K562 (cell line): ENCODE data around the gene AAGAB. TPM values are rescaled to one million over a fixed set of nuclear protein-coding genes. Genes with fewer than 3 reads are reported as not detected.
A peak's percentile ranks its signal among the peaks of the same experiment; 100 is the strongest.

Experiments
- ATAC-seq: fragments of 200-7000 bp; cut with Tn5 transposase; 3 replicates; pipeline ENCODE4 v1.9.1; 2020; ENCODE audit warnings: moderate library complexity
- BruUV-seq: library from RNA; stranded (reverse); fragments of 400-500 nt; replicated peaks from 2 replicates; lab custom pipeline; 2021; lab: Mats Ljungman, UMichigan
- CTCF ChIA-PET: fragments of 300-600 bp; formaldehyde crosslinking; extraction: SDS; loops from one replicate; lab custom pipeline; 2021; ENCODE audit warnings: low intra/inter-chr PET ratio; lab: Yijun Ruan, JAX
- POLR2A ChIA-PET: fragments of 300-600, 350-650 bp; sonication (Branson Sonifier 250); formaldehyde crosslinking; extraction: SDS; loops from one replicate; lab custom pipeline; 2021; ENCODE audit warnings: antibody characterized with exemption, inconsistent platforms; lab: Yijun Ruan, JAX
- DNase-seq, 4 experiments: peaks; one replicate each; pipeline versions ENCODE4 v3.0.0 to v3.0.0-alpha.2; 2011 to 2018; ENCODE audit warnings: low spot score in 3 of 4, mixed read lengths in 3 of 4; ENCODE audit errors: extremely low read depth in 1 of 4
- FAIRE-seq: peaks from 2 replicates; lab custom pipeline; 2011; peaks lifted over from hg19 to GRCh38; lab: Jason Lieb, UNC
- H2AFZ ChIP-seq: 2 replicates; pipeline ENCODE4 v1.6.0; 2011; ENCODE audit warnings: low read depth, low read length, control low read depth, inconsistent platforms
- H3K27ac ChIP-seq: fragments of 200-600 bp; 3 replicates; pipeline ENCODE4 v1.8.0; 2011; ENCODE audit warnings: low read depth, mild to moderate bottlenecking, control low read depth, inconsistent platforms, low read length, moderate library complexity, mixed read lengths; ENCODE audit errors: extremely low read depth
- H3K27me3 ChIP-seq, 2 experiments: fragments of 300-600 bp in 1 of 2; 2 replicates in 1 of 2; 3 replicates in 1 of 2; pipeline versions ENCODE4 v1.6.0 to v1.8.0; 2011; ENCODE audit warnings: inconsistent platforms in 2 of 2, low read length in 2 of 2, mild to moderate bottlenecking in 1 of 2, mixed read lengths in 1 of 2, moderate library complexity in 1 of 2; ENCODE audit not compliant: control insufficient read depth in 2 of 2, insufficient read depth in 2 of 2
- H3K36me3 ChIP-seq: fragments of 300-600 bp; 3 replicates; pipeline ENCODE4 v1.8.0; 2011; ENCODE audit warnings: mild to moderate bottlenecking, low read length, inconsistent platforms; ENCODE audit not compliant: control insufficient read depth, insufficient read depth
- H3K4me1 ChIP-seq, 2 experiments: fragments of 200-600 bp in 1 of 2; replicated peaks in 1 of 2; 2 replicates in 1 of 2; 3 replicates in 1 of 2; pipeline versions ENCODE4 v1.5.1 to v1.8.0; 2011; ENCODE audit warnings: inconsistent platforms in 2 of 2, low read length in 2 of 2, mild to moderate bottlenecking in 1 of 2, mixed read lengths in 1 of 2, moderate library complexity in 1 of 2; ENCODE audit not compliant: control insufficient read depth in 2 of 2, insufficient read depth in 2 of 2
- H3K4me2 ChIP-seq: 2 replicates; pipeline ENCODE4 v1.6.1; 2011; ENCODE audit warnings: low read length, control low read depth, inconsistent platforms, mixed read lengths; ENCODE audit not compliant: insufficient read depth
- H3K4me3 ChIP-seq: fragments of 200-600 bp; sonication (generic), shearing (Covaris generic); 2 replicates; pipeline ENCODE4 v1.5.1; 2016; ENCODE audit warnings: control low read depth, inconsistent platforms
- H3K79me2 ChIP-seq: fragments of 200-600 bp; 3 replicates; pipeline ENCODE4 v1.8.0; 2011; ENCODE audit warnings: low read length, inconsistent platforms; ENCODE audit not compliant: control insufficient read depth, insufficient read depth
- H3K9ac ChIP-seq, 2 experiments: 2 replicates each; pipeline versions ENCODE4 v1.6.0 to v1.6.1; 2011; ENCODE audit warnings: low read depth in 2 of 2, low read length in 2 of 2, control low read depth in 1 of 2, inconsistent platforms in 1 of 2, mild to moderate bottlenecking in 1 of 2, mixed read lengths in 1 of 2; ENCODE audit not compliant: insufficient read depth in 1 of 2
- H3K9me1 ChIP-seq: one replicate; pipeline ENCODE4 v1.6.0; 2011; ENCODE audit warnings: inconsistent platforms, mild to moderate bottlenecking, low read length, moderate library complexity; ENCODE audit not compliant: control insufficient read depth, insufficient read depth
- H3K9me3 ChIP-seq: replicated peaks from 2 replicates; pipeline ENCODE4 v1.5.1; 2011; ENCODE audit warnings: low read depth, low read length, inconsistent platforms; ENCODE audit not compliant: control insufficient read depth, insufficient read depth
- H4K20me1 ChIP-seq: replicated peaks from 2 replicates; pipeline ENCODE4 v1.6.1; 2011; ENCODE audit warnings: low read length, inconsistent platforms, mixed read lengths; ENCODE audit not compliant: control insufficient read depth, insufficient read depth
- NR1H2 ChIP-seq: sonication (generic); formaldehyde crosslinking; IDR thresholded peaks from 2 replicates; pipeline ENCODE4 v1.4.0; 2020; ENCODE audit warnings: mild to moderate bottlenecking, missing genetic modification reagents
- POLR2AphosphoS5 ChIP-seq: IDR thresholded peaks from 2 replicates; pipeline ENCODE4 v1.6.1; 2011; ENCODE audit warnings: mild to moderate bottlenecking, low read depth, low read length, moderate library complexity; ENCODE audit not compliant: control insufficient read depth, insufficient read depth
- PRPF4 ChIP-seq: fragments of 200-400 bp; formaldehyde crosslinking; IDR thresholded peaks from one replicate; pipeline ENCODE4 v1.6.1; 2017; ENCODE audit warnings: low read length, low read depth, mild to moderate bottlenecking; ENCODE audit not compliant: insufficient read depth, poor library complexity, severe bottlenecking
- SUPT5H ChIP-seq: fragments of 450-650 bp; IDR thresholded peaks from 2 replicates; pipeline ENCODE4 v1.6.1; 2016
- TEAD1 ChIP-seq, 2 experiments: fragments of 450-650 bp in 1 of 2; sonication (generic) in 1 of 2; formaldehyde crosslinking; IDR thresholded peaks; 2 replicates each; pipeline versions ENCODE4 v1.4.0 to v1.8.0; 2020 to 2022; ENCODE audit warnings: mild to moderate bottlenecking in 2 of 2, missing genetic modification reagents in 1 of 2
- WGBS: fragments of 100-300 bp; shearing (Covaris generic); methylation state at CpG from one replicate; pipeline ENCODE4 v1.1.6; 2016; ENCODE audit warnings: low coverage, mixed read lengths; ENCODE audit not compliant: insufficient coverage; ENCODE audit errors: missing lambda C conversion rate; 5-methylcytosine and 5-hydroxymethylcytosine counted together
- in situ Hi-C: fragments of 300-500 bp; cut with MboI; formaldehyde crosslinking; loops from 4 replicates; pipeline ENCODE4 v1.15.0; 2018; ENCODE audit warnings: inconsistent platforms, mixed read lengths
- intact Hi-C: fragments of 100-400 bp; cut with micrococcal nuclease; formaldehyde crosslinking; loops from 2 replicates; pipeline ENCODE4 v1.14.2; 2022
- polyA plus RNA-seq, 8 experiments: library from polyadenylated mRNA; depleted of rRNA in 4 of 8; stranded (reverse) in 5 of 8; unstranded in 3 of 8; fragments of >200 nt; fragmentation: Nextera tagmentation in 2 of 8; fragmentation: Illumina TruSeq in 1 of 8; extraction: Ambion mirVana in 2 of 8; extraction: Trizol in 1 of 8; gene quantifications; 2 replicates each; pipeline versions ENCODE4 v1.2.1 to v1.2.3, GENCODE V29; 2011 to 2014; ENCODE audit warnings: inconsistent platforms in 1 of 8, missing spikeins in 1 of 8
- total RNA-seq, 7 experiments: library from RNA; depleted of rRNA in 6 of 7; stranded (reverse); fragments of >200 nt in 6 of 7; fragmentation: Illumina TruSeq in 2 of 7; extraction: Trizol in 2 of 7; gene quantifications; 2 replicates each; pipeline versions ENCODE4 v1.2.1 to v1.2.3, GENCODE V29; 2011 to 2021; ENCODE audit warnings: low replicate concordance in 1 of 7

The AAGAB gene
- total and polyA plus RNA-seq, 9 of the 15 experiments (the other 6 are each of a cell fraction or from before 2014, with no cell fraction given): 17.8 to 109 (median 58.3) TPM

DNA sequence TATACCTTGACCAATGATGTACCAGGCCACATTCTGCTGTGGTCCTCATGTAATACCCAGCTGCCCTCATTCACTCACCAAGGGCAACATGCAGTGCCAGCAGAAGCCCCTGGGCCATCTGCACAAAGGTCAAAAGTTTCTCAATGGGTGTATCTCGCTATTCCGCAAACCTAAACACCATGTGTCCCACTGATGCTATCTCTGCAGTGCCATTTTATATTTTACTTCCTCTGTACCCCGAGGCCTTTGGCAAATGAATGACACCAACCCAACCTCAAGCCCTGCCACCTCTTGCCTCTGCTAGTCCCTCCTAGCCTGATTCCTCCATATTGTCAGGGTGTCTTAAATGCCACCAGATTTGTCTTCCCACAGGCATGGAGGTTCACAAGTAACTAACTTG lies 59.2 kb downstream of the AAGAB start:
- no TSS peak for BruUV-seq
- Histone ChIP-seq H3K27me3 (no peaks in the 10 kb centered on the region), H3K9ac (no peak overlapping the region), H3K9me3 (no peaks in the 10 kb centered on the region), H3K36me3 (peaks cover 53% of the 10 kb centered on the region), H3K4me1 (no peaks in the 10 kb centered on the region), H3K27ac (no peak overlapping the region)
- ChIA-PET POLR2A (interaction anchor here (0.6 to 1.2 kb wide), 3 partner anchors 8 to 70 kb away, joined by 3 to 4 read pairs (median 4); no protein-coding TSS in a partner anchor), CTCF (no interaction called here)
- in situ Hi-C loops: no loop called here
- 86% methylated on average over 3 of the region's 3 CpGs for WGBS
- peak in 1 of 4 experiments; percentile 4 for DNase-seq
- intact Hi-C loops: no loop called here
- TF ChIP-seq NR1H2 (CRISPR knock-in tag) (no peak), POLR2AphosphoS5 (peak; percentile 29; the same call in 1 of the 2 replicates), SUPT5H (0 out of 2 replicates have a peak, but pooled peaks have one; percentile 32), TEAD1 (CRISPR knock-in tag; IDR thresholded peaks at IDR 0.05) (no peak), PRPF4 (no peak)
- TF ChIP-seq, all 486 proteins: peak for 2
- no peak overlapping the region for H2AFZ ChIP-seq
- no peaks in the 10 kb centered on the region for H3K9me1 ChIP-seq
- no peak overlapping the region for H3K4me3 ChIP-seq
- no peak for ATAC-seq
- no peaks in the 10 kb centered on the region for H4K20me1 ChIP-seq
- H3K79me2 ChIP-seq: no peaks in the 10 kb centered on the region
- H3K4me2 ChIP-seq: no peak overlapping the region
- no peak for FAIRE-seq
